ENCODE data around the gene ITGBL1. TPM values are rescaled to one million over a fixed set of nuclear protein-coding genes. Genes with fewer than 3 reads are reported as not detected.

Gene ITGBL1
- total RNA-seq, 1 experiment from 2014 or later = not detected

GRCh38 chr13:101703081-101703480, 250.6 kb downstream of the ITGBL1 start:
- ChIA-PET CTCF (interaction anchor here (0.9 to 1.5 kb wide), 3 partner anchors 8 to 561 kb away, joined by 3 to 5 read pairs (median 4); no protein-coding TSS in a partner anchor), POLR2A (interaction anchor here (0.8 kb wide), 1 partner anchor 48 kb away, joined by 3 read pairs; no protein-coding TSS in a partner anchor)
- intact Hi-C loops (cut with micrococcal nuclease) = no loop called here
- no peaks in the 10 kb centered on the region for H3K27me3 Mint-ChIP-seq (ENCODE audit: insufficient read depth, unreplicated experiment)
- H3K4me3 Mint-ChIP-seq (ENCODE audit: unreplicated experiment) = no peak overlapping the region
- no peak for DNase-seq (ENCODE audit: unreplicated experiment)
- no TSS peak for BruUV-seq (replicated peaks)
- H3K4me1 Mint-ChIP-seq (ENCODE audit: insufficient read depth, unreplicated experiment) = peaks cover 57% of the 10 kb centered on the region
- no peaks in the 10 kb centered on the region for H3K36me3 Mint-ChIP-seq (ENCODE audit: insufficient read depth, unreplicated experiment)
- H3K9me3 Mint-ChIP-seq (ENCODE audit: unreplicated experiment) = no peaks in the 10 kb centered on the region
- no peak overlapping the region for H3K27ac Mint-ChIP-seq (ENCODE audit: low read depth, unreplicated experiment)
- TF ChIP-seq CTCF (IDR thresholded peaks at IDR 0.05; ENCODE audit: unreplicated experiment) = no peak

- no peak for TF ChIP-seq CTCF (IDR thresholded peaks at IDR 0.05; ENCODE audit: unreplicated experiment)
Measured at GRCh38 chr13:101703838-101704237, 251.4 kb downstream of the ITGBL1 start.

GRCh38 chr13:101706651-101707050, 254.2 kb downstream of the ITGBL1 start:
- no TSS peak for BruUV-seq (replicated peaks)
- POLR2A ChIA-PET = interaction anchor here (0.6 to 2.0 kb wide), 12 partner anchors 10 to 190 kb away, joined by 3 to 10 read pairs (median 4); no protein-coding TSS in a partner anchor
- intact Hi-C loops (cut with micrococcal nuclease) = loop anchor here (2.0 kb wide), 1 partner anchor 58 kb away; no protein-coding TSS in a partner anchor
- CTCF ChIA-PET = interaction anchor here (0.6 to 2.3 kb wide), 10 partner anchors 11 to 562 kb away, joined by 3 to 10 read pairs (median 3); no protein-coding TSS in a partner anchor
- peak overlapping the region; percentile 80 for H3K27ac Mint-ChIP-seq (ENCODE audit: low read depth, unreplicated experiment)
- H3K36me3 Mint-ChIP-seq (ENCODE audit: insufficient read depth, unreplicated experiment) = no peaks in the 10 kb centered on the region
- no peaks in the 10 kb centered on the region for H3K9me3 Mint-ChIP-seq (ENCODE audit: unreplicated experiment)
- H3K4me1 Mint-ChIP-seq (ENCODE audit: insufficient read depth, unreplicated experiment) = peaks cover 32% of the 10 kb centered on the region
- no peak overlapping the region for H3K4me3 Mint-ChIP-seq (ENCODE audit: unreplicated experiment)
- DNase-seq (ENCODE audit: unreplicated experiment) = peak; percentile 99
- no peak for TF ChIP-seq CTCF (IDR thresholded peaks at IDR 0.05; ENCODE audit: unreplicated experiment)
- H3K27me3 Mint-ChIP-seq (ENCODE audit: insufficient read depth, unreplicated experiment) = no peaks in the 10 kb centered on the region

More at GRCh38 chr13:101703838-101704237, 251.4 kb downstream of the ITGBL1 start:
- no peak for DNase-seq (ENCODE audit: unreplicated experiment)
- BruUV-seq (replicated peaks) = no TSS peak
- no peaks in the 10 kb centered on the region for H3K27me3 Mint-ChIP-seq (ENCODE audit: insufficient read depth, unreplicated experiment)
- CTCF ChIA-PET = interaction anchor here (0.9 to 1.5 kb wide), 3 partner anchors 9 to 562 kb away, joined by 3 to 5 read pairs (median 4); no protein-coding TSS in a partner anchor
- intact Hi-C loops (cut with micrococcal nuclease) = no loop called here
- no peak overlapping the region for H3K4me3 Mint-ChIP-seq (ENCODE audit: unreplicated experiment)
- H3K27ac Mint-ChIP-seq (ENCODE audit: low read depth, unreplicated experiment) = no peak overlapping the region
- H3K4me1 Mint-ChIP-seq (ENCODE audit: insufficient read depth, unreplicated experiment) = peaks cover 52% of the 10 kb centered on the region
- POLR2A ChIA-PET = interaction anchor here (0.8 kb wide), 1 partner anchor 47 kb away, joined by 3 read pairs; no protein-coding TSS in a partner anchor
- H3K36me3 Mint-ChIP-seq (ENCODE audit: insufficient read depth, unreplicated experiment) = no peaks in the 10 kb centered on the region
- no peaks in the 10 kb centered on the region for H3K9me3 Mint-ChIP-seq (ENCODE audit: unreplicated experiment)

- no peak overlapping the region for H3K27ac Mint-ChIP-seq (ENCODE audit: low read depth, unreplicated experiment)
- DNase-seq (ENCODE audit: unreplicated experiment) = no peak
- peaks cover 29% of the 10 kb centered on the region for H3K4me1 Mint-ChIP-seq (ENCODE audit: insufficient read depth, unreplicated experiment)
- POLR2A ChIA-PET = interaction anchor here (1.8 to 2.0 kb wide), 2 partner anchors 11 to 43 kb away, joined by 5 to 7 read pairs; no protein-coding TSS in a partner anchor
- H3K4me3 Mint-ChIP-seq (ENCODE audit: unreplicated experiment) = no peak overlapping the region
- no peaks in the 10 kb centered on the region for H3K36me3 Mint-ChIP-seq (ENCODE audit: insufficient read depth, unreplicated experiment)
- TF ChIP-seq CTCF (IDR thresholded peaks at IDR 0.05; ENCODE audit: unreplicated experiment) = no peak
- BruUV-seq (replicated peaks) = no TSS peak
- no peaks in the 10 kb centered on the region for H3K27me3 Mint-ChIP-seq (ENCODE audit: insufficient read depth, unreplicated experiment)
- H3K9me3 Mint-ChIP-seq (ENCODE audit: unreplicated experiment) = no peaks in the 10 kb centered on the region
- intact Hi-C loops (cut with micrococcal nuclease) = loop anchor here (2.0 kb wide), 1 partner anchor 59 kb away; no protein-coding TSS in a partner anchor
- CTCF ChIA-PET = interaction anchor here (0.7 to 2.3 kb wide), 5 partner anchors 20 to 563 kb away, joined by 3 to 10 read pairs (median 5); no protein-coding TSS in a partner anchor
Measured at GRCh38 chr13:101707659-101708058, 255.2 kb downstream of the ITGBL1 start.
